IPS-15b (cell line): ENCODE measurements around the gene STK32C.

ENCODE experiments used
- H3K27me3 ChIP-seq: one replicate; pipeline ENCODE4 v1.6.1; 2013; ENCODE audit warnings: low read length; ENCODE audit not compliant: control insufficient read depth, insufficient read depth
- H3K36me3 ChIP-seq: one replicate; pipeline ENCODE4 v1.6.1; 2013; ENCODE audit warnings: low read length; ENCODE audit not compliant: control insufficient read depth, insufficient read depth
- H3K4me1 ChIP-seq: one replicate; pipeline ENCODE4 v1.6.1; 2013; ENCODE audit warnings: mild to moderate bottlenecking, low read length; ENCODE audit not compliant: control insufficient read depth, insufficient read depth
- H3K4me3 ChIP-seq: one replicate; pipeline ENCODE4 v1.5.1; 2013; ENCODE audit warnings: low read depth, low read length
- H3K9ac ChIP-seq: one replicate; pipeline ENCODE4 v1.6.1; 2013; ENCODE audit warnings: low read depth, mild to moderate bottlenecking, low read length
- H3K9me3 ChIP-seq: one replicate; pipeline ENCODE4 v1.6.1; 2013; ENCODE audit warnings: mild to moderate bottlenecking, low read length; ENCODE audit not compliant: control insufficient read depth, insufficient read depth

STK32C gene

DNA sequence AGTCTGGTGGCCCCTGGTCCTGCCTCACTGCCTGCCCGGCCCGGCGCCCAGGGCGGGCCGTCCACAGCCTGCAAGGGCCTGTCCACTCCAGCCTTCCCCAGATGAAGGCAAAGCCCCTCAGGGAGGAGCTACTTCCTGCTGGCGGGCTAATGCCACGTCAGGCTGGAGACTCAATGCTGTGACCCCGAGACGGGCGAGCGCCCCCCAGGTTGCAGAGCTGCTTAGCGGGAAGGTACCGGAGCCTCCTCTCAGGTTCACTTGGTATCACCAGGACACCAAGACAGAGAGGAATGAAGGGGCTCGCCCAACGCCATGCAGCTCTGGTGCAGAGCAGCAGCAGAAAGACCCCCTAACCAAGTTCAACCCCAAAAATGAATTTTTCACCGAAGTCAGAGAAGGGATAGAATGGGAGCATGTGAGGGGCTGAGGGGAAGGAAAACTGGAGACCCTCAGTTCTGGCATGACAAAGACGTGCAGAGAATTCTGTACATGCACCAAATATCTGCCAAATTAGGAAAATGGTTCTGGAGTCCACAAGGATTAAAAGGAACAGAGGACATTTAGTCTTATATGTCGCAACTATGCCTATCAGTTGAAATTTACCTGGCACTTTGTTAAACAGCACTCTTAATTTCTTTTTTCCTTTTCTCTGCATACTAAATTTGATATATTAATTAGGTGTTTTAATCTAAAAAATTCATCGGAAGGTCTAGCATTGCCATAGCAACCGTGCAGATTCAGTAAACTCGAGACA lies 2.8 kb downstream of the STK32C start:
- H3K4me1 ChIP-seq = no peaks in the 10 kb centered on the region
- H3K9ac ChIP-seq = no peak overlapping the region
- H3K9me3 ChIP-seq = no peaks in the 10 kb centered on the region
- H3K36me3 ChIP-seq = no peaks in the 10 kb centered on the region
- no peak overlapping the region for H3K4me3 ChIP-seq
- peaks cover 23% of the 10 kb centered on the region for H3K27me3 ChIP-seq

GRCh38 chr10:132303361-132304115 lies 4.2 kb downstream of the STK32C start:
- no peak overlapping the region for H3K4me3 ChIP-seq
- H3K36me3 ChIP-seq = no peaks in the 10 kb centered on the region
- no peaks in the 10 kb centered on the region for H3K4me1 ChIP-seq
- peaks cover 10% of the 10 kb centered on the region for H3K27me3 ChIP-seq
- H3K9me3 ChIP-seq = no peaks in the 10 kb centered on the region
- no peak overlapping the region for H3K9ac ChIP-seq

- Histone ChIP-seq H3K4me1 (no peaks in the 10 kb centered on the region), H3K27me3 (peaks cover 10% of the 10 kb centered on the region)
Measured at GRCh38 chr10:132302421-132303310, 5.1 kb downstream of the STK32C start.

DNA sequence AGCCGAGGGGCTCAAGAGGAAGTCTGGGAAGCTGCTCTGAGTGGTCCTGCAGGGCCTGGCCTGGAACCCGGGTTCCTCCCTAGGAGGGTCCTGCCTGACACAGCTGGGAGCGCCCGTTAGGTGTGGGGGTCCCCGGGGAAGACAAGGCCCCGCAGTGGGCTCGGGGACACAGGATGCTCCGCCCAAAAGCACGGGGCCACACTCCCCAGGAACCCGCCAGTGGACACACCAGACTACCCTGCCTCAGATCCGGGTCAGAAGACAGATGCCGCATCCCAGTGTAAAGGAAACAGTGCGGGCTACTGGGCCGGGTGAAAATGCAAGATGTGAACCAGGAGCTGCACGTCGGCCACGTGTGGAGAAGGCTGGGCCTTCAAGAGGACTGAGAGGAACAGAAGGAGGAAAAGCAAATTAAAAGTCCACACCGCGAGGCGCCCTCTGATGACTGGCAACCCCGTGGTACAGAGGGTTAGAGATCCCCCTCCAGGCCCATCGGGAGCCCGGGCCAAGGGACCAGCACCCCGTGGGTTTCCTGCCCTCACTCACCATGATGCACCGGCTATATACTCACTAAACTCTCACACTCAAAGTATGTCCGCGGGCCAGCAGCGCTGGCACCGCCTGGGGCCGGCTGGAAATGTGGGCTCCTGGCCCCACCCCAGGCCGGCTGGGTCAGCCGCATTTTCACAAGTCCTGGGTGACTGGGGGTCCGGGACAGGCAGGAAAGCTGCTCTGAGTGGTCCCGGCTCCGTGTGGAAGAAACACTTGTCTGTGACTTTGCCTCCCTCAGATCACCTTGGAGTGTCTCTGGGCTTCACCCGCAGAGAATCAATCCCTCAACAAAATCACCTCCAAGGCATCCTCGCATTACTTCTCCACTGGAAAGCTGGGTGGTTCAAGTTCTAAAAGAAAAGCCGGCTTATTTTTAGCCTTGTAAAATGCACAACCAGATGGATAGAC lies 6.1 kb downstream of the STK32C start:
- Histone ChIP-seq H3K4me1 (no peaks in the 10 kb centered on the region), H3K9ac (no peak overlapping the region), H3K27me3 (peaks cover 8% of the 10 kb centered on the region), H3K9me3 (no peaks in the 10 kb centered on the region), H3K4me3 (no peak overlapping the region), H3K36me3 (no peaks in the 10 kb centered on the region)

More at GRCh38 chr10:132302421-132303310, 5.1 kb downstream of the STK32C start:
- no peak overlapping the region for H3K9ac ChIP-seq
- H3K9me3 ChIP-seq = no peaks in the 10 kb centered on the region
- H3K36me3 ChIP-seq = no peaks in the 10 kb centered on the region
- no peak overlapping the region for H3K4me3 ChIP-seq

GRCh38 chr10:132300582-132300981 lies 7.2 kb downstream of the STK32C start:
- Histone ChIP-seq H3K9ac (no peak overlapping the region), H3K4me1 (no peaks in the 10 kb centered on the region), H3K9me3 (no peaks in the 10 kb centered on the region), H3K4me3 (no peak overlapping the region), H3K36me3 (no peaks in the 10 kb centered on the region), H3K27me3 (no peaks in the 10 kb centered on the region)

GRCh38 chr10:132299371-132300336 lies 8.1 kb downstream of the STK32C start:
- Histone ChIP-seq H3K27me3 (no peaks in the 10 kb centered on the region), H3K4me1 (no peaks in the 10 kb centered on the region), H3K4me3 (no peak overlapping the region), H3K9me3 (no peaks in the 10 kb centered on the region), H3K9ac (no peak overlapping the region), H3K36me3 (no peaks in the 10 kb centered on the region)

DNA sequence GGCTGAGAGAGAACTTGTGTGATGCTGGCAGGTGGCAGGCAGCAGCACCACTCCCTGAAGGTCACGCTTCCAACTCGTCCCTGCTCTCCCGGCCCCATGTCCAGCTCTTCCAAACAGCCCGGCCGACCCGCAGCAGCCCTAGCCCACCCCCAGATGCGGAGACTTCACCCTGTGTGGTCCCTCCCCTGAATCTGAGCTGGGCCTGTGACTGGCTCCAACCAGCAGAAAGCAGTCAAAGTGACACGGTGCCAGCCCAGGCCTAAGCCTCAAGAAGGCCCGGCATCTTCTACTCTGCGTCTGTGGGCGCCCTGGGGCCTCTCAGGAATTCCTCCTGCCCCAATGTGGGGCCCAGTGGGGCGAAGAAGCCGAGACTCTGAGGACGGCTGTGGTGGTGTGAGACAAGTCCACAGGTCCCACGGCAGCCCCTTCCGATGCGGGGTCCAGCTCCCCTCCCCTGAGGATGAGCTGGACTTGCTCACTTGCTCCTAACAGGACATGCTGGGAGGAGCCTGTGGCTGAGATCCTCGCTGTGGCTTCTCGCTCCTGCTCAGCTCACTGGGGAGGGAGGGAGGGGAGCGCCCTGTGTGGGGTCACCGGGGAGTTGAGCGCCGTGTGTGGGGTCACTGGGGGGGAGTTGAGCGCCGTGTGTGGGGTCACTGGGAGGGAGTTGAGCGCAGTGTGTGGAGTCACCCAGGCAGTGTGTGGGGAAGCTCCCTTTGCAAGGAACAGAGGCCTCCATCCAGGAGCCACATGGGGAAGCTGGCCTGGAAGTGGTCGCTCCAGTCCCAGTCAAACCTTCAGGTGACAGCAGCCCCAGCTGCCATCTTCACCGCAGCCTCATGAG lies 9.5 kb downstream of the STK32C start:
- no peak overlapping the region for H3K9ac ChIP-seq
- no peaks in the 10 kb centered on the region for H3K4me1 ChIP-seq
- H3K36me3 ChIP-seq = no peaks in the 10 kb centered on the region
- H3K27me3 ChIP-seq = no peaks in the 10 kb centered on the region
- no peaks in the 10 kb centered on the region for H3K9me3 ChIP-seq
- H3K4me3 ChIP-seq = no peak overlapping the region

DNA sequence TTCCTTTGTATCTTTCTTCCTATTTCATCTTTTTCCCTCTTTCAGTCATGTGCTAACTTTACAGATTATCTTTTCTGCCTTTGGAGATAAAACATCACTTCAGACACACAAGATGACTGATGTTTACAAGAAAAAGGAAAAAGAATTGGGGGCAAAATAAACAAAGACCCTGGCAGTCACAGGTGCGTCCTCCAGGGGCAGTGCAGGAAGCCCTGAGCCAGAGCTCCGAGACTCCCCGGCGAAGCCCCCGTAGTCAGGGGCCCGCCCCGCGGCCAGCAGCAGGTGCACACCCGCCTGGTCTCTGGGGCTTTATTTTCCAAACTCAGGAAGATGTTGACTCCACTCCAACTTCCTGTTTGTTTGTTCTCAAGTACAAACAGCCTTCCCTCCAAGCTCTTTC lies 10.2 kb downstream of the STK32C start:
- Histone ChIP-seq H3K9ac (no peak overlapping the region), H3K9me3 (no peaks in the 10 kb centered on the region), H3K4me3 (no peak overlapping the region), H3K27me3 (no peaks in the 10 kb centered on the region), H3K4me1 (no peaks in the 10 kb centered on the region), H3K36me3 (no peaks in the 10 kb centered on the region)

DNA sequence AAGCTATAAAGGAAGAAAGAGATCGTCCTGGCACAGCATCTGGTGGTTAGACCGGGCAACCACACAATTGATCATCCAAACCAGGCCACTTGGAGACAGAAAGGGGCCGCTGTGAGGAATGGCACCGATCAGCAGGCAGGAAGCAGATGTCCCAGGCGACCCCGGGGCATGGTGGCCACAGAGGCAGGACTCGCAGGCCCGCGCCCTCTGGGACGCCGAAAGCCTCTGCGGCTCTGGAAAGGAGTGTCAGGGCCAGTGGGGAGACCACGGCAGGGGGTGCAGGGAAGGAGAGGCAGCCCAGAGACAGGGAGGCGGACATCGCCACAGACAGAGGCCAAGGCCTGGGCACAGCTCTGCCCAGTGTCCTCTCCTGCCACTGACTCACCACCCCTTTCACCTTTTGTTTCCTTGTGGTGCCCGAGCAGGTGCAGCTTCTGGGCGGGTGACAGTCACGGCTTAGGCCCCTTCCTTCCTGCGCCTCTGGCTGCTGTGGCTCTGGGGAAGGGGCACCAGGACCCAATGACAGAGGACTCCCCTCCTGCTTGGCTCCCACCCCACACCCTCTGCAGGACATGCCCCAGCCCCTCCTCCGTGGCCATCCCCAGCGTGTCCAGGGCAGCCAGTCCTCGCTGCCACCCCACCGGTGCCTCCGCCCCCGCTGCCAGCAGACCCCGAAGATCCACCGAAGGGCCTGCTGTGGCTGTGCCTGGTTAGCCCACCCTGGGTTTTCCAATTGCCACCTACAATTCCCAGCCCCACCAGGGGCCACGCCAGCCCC lies 10.9 kb downstream of the STK32C start:
- H3K36me3 ChIP-seq = no peaks in the 10 kb centered on the region
- H3K27me3 ChIP-seq = no peaks in the 10 kb centered on the region
- H3K9ac ChIP-seq = no peak overlapping the region
- no peak overlapping the region for H3K4me3 ChIP-seq
- no peaks in the 10 kb centered on the region for H3K4me1 ChIP-seq
- H3K9me3 ChIP-seq = no peaks in the 10 kb centered on the region
